ENCODE results near the gene HPD.

DNA sequence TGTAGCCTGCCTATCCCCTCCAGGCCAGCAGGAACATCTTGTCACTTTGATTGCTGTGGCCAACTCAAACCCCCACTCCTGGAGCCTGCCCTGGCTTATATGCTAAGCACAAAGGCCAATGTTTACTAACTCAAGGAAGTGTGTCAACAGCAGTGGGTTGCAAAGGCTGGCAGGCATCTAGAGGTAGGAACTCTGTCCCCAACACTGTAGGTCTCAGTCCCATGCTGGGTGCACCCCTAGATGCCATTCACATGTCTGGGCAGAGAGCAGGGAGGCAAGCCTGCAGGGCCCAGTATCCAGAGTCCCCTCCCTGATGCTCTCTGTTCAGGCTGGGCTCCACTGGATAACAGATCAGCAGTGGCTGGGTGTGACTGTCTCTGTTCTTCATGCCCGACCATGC, 1.6 kb upstream of the HPD start:
- no peak for TF ChIP-seq SUZ12 (IDR thresholded peaks at IDR 0.05)
- no peak for TF ChIP-seq NFRKB (IDR thresholded peaks at IDR 0.05)
- TF ChIP-seq, protein P1, sequence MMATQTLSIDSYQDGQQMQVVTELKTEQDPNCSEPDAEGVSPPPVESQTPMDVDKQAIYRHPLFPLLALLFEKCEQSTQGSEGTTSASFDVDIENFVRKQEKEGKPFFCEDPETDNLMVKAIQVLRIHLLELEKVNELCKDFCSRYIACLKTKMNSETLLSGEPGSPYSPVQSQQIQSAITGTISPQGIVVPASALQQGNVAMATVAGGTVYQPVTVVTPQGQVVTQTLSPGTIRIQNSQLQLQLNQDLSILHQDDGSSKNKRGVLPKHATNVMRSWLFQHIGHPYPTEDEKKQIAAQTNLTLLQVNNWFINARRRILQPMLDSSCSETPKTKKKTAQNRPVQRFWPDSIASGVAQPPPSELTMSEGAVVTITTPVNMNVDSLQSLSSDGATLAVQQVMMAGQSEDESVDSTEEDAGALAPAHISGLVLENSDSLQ (IDR thresholded peaks at IDR 0.05) = no peak
- no peak for TF ChIP-seq FOXA1 (IDR thresholded peaks at IDR 0.05)
- no peak for TF ChIP-seq SP1 (IDR thresholded peaks at IDR 0.05)
- no peak for TF ChIP-seq BHLHE40 (IDR thresholded peaks at IDR 0.05; ENCODE audit: borderline replicate concordance)

All from HEK293T (cell line).